ENCODE measurements around the gene HSPH1.

Gene HSPH1

GRCh38 chr13:31150315-31150985 is 11.3 kb downstream of the HSPH1 start:
- TF ChIP-seq CTCF (IDR thresholded peaks at IDR 0.05; ENCODE audit: low read depth, low read length), result no peak
- DNase-seq (ENCODE audit: extremely low read depth, low read depth), result no peak

- no peak for DNase-seq (ENCODE audit: extremely low read depth, low read depth)
- no peak for TF ChIP-seq CTCF (IDR thresholded peaks at IDR 0.05; ENCODE audit: low read depth, low read length)
Measured at GRCh38 chr13:31149604-31150003, 12.1 kb downstream of the HSPH1 start.

GRCh38 chr13:31145417-31145816 is 16.3 kb downstream of the HSPH1 start:
- no peak for TF ChIP-seq CTCF (IDR thresholded peaks at IDR 0.05; ENCODE audit: low read depth, low read length)

GRCh38 chr13:31138515-31138914 is 23.2 kb downstream of the HSPH1 start:
- DNase-seq (ENCODE audit: extremely low read depth, low read depth), result no peak
- TF ChIP-seq CTCF (IDR thresholded peaks at IDR 0.05; ENCODE audit: low read depth, low read length), result no peak

More at GRCh38 chr13:31145417-31145816, 16.3 kb downstream of the HSPH1 start:
- DNase-seq (ENCODE audit: extremely low read depth, low read depth), result no peak

- no peak for TF ChIP-seq CTCF (IDR thresholded peaks at IDR 0.05; ENCODE audit: low read depth, low read length)
- DNase-seq (ENCODE audit: extremely low read depth, low read depth), result no peak
Measured at GRCh38 chr13:31136724-31137123, 25.0 kb downstream of the HSPH1 start.

- DNase-seq (ENCODE audit: extremely low read depth, low read depth), result no peak
- TF ChIP-seq CTCF (IDR thresholded peaks at IDR 0.05; ENCODE audit: low read depth, low read length), result no peak
Measured at GRCh38 chr13:31134039-31134711, 27.5 kb downstream of the HSPH1 start.

- no peak for TF ChIP-seq CTCF (IDR thresholded peaks at IDR 0.05; ENCODE audit: low read depth, low read length)
- DNase-seq (ENCODE audit: extremely low read depth, low read depth), result no peak
Measured at GRCh38 chr13:31133621-31134020, 28.1 kb downstream of the HSPH1 start.

Data from AG09319 (cell line).